Colonic mucosa (tissue), 4 donors: ENCODE measurements around the gene DNAJC27. TPM values are rescaled to one million over a fixed set of nuclear protein-coding genes. Genes with fewer than 3 reads are reported as not detected.

Experiments used
- DNase-seq: peaks from one replicate; pipeline ENCODE4 v3.0.0-alpha.2; 2020
- H3K27ac ChIP-seq: fragments of 200-600 bp; one replicate; pipeline ENCODE4 v1.8.0; 2021
- H3K27me3 ChIP-seq: fragments of 200-600 bp; one replicate; pipeline ENCODE4 v1.8.0; 2021
- H3K36me3 ChIP-seq: fragments of 200-600 bp; one replicate; pipeline ENCODE4 v1.8.0; 2021
- H3K4me1 ChIP-seq: fragments of 200-600 bp; one replicate; pipeline ENCODE4 v1.8.0; 2021; ENCODE audit warnings: mild to moderate bottlenecking
- H3K4me3 ChIP-seq: fragments of 200-600 bp; one replicate; pipeline ENCODE4 v1.8.0; 2021
- H3K9ac ChIP-seq, 2 donors: one replicate each; pipeline ENCODE4 v1.7.0; 2013; ENCODE audit warnings: control low read depth in 2 of 2, low read depth in 2 of 2, low read length in 2 of 2
- H3K9me3 ChIP-seq: fragments of 200-600 bp; one replicate; pipeline ENCODE4 v1.8.0; 2021
- intact Hi-C: fragments of 100-400 bp; cut with DNase I; formaldehyde crosslinking; loops from one replicate; pipeline ENCODE4 v1.14.1; 2022
- total RNA-seq, 2 donors: library from RNA; stranded (reverse); fragmentation: NEBNext Ultra II Directional in 1 of 2; extraction: Animal tissue kit (Norgen Biotek cat#: 25700) in 1 of 2; gene quantifications; one replicate each; pipeline ENCODE4 v1.2.1, GENCODE V29; 2021
- TF ChIP-seq, protein P1 (sequence below): fragments of 200-600 bp; IDR thresholded peaks from one replicate; pipeline ENCODE4 v1.8.0; 2022; ENCODE audit warnings: antibody characterized with exemption, mild to moderate bottlenecking
- donor health status: healthy.
- donor health status: DM: no; HTN: no; CAD: no.
- donor health status: DM: no; HTN: no; CAD: no.

Gene DNAJC27
- total RNA-seq, 2 donors from 2014 or later = 3.4 to 3.9 TPM

- no peak for DNase-seq
- intact Hi-C loops = no loop called here
- Histone ChIP-seq H3K27me3 (no peaks in the 10 kb centered on the region), H3K36me3 (no peaks in the 10 kb centered on the region), H3K9me3 (no peaks in the 10 kb centered on the region), H3K9ac (no peak overlapping the region), H3K4me3 (no peak overlapping the region), H3K4me1 (no peaks in the 10 kb centered on the region), H3K27ac (no peak overlapping the region)
- TF ChIP-seq, protein P1, sequence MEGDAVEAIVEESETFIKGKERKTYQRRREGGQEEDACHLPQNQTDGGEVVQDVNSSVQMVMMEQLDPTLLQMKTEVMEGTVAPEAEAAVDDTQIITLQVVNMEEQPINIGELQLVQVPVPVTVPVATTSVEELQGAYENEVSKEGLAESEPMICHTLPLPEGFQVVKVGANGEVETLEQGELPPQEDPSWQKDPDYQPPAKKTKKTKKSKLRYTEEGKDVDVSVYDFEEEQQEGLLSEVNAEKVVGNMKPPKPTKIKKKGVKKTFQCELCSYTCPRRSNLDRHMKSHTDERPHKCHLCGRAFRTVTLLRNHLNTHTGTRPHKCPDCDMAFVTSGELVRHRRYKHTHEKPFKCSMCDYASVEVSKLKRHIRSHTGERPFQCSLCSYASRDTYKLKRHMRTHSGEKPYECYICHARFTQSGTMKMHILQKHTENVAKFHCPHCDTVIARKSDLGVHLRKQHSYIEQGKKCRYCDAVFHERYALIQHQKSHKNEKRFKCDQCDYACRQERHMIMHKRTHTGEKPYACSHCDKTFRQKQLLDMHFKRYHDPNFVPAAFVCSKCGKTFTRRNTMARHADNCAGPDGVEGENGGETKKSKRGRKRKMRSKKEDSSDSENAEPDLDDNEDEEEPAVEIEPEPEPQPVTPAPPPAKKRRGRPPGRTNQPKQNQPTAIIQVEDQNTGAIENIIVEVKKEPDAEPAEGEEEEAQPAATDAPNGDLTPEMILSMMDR = no peak
These were observed 36.6 kb downstream of the DNAJC27 start for GRCh38 chr2:24935145-24935544.

- no peaks in the 10 kb centered on the region for H3K36me3 ChIP-seq
- DNase-seq = no peak
- no peak overlapping the region for H3K4me3 ChIP-seq
- no peaks in the 10 kb centered on the region for H3K9me3 ChIP-seq
- H3K9ac ChIP-seq = no peak overlapping the region
- intact Hi-C loops = no loop called here
- H3K27me3 ChIP-seq = no peaks in the 10 kb centered on the region
- TF ChIP-seq, protein P1 = no peak
- no peaks in the 10 kb centered on the region for H3K4me1 ChIP-seq
- H3K27ac ChIP-seq = no peak overlapping the region
These were observed 39.0 kb downstream of the DNAJC27 start for GRCh38 chr2:24932715-24933114.

DNA sequence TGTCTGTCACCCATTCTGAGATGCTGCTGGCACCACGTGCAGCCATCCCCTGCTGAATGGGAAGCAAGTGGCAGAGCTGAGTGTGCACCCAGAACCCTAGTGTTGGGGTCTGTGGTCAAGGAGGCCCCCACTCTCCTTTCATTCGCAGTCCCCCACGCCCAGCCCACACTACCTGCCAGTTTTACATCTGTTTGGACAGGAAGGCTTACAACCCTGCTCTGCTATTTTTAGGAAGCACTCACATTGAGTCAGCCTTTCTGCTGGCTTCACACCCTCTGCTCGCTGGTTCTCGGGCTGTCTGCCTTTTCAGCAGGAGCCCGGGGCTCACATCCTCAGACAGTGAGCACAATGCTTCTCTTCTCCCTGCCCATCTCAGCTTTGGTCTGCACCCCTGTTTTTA, 41.0 kb downstream of the DNAJC27 start:
- DNase-seq = no peak
- no peaks in the 10 kb centered on the region for H3K27me3 ChIP-seq
- H3K27ac ChIP-seq = no peak overlapping the region
- TF ChIP-seq, protein P1 = no peak
- intact Hi-C loops = no loop called here
- no peaks in the 10 kb centered on the region for H3K4me1 ChIP-seq
- H3K36me3 ChIP-seq = no peaks in the 10 kb centered on the region
- no peak overlapping the region for H3K4me3 ChIP-seq
- H3K9me3 ChIP-seq = no peaks in the 10 kb centered on the region
- no peak overlapping the region for H3K9ac ChIP-seq

GRCh38 chr2:24929230-24929629, 42.5 kb downstream of the DNAJC27 start:
- no peak overlapping the region for H3K4me3 ChIP-seq
- no peaks in the 10 kb centered on the region for H3K36me3 ChIP-seq
- no peaks in the 10 kb centered on the region for H3K9me3 ChIP-seq
- no peaks in the 10 kb centered on the region for H3K4me1 ChIP-seq
- H3K27ac ChIP-seq = no peak overlapping the region
- H3K27me3 ChIP-seq = no peaks in the 10 kb centered on the region
- DNase-seq = no peak
- TF ChIP-seq, protein P1 = no peak
- intact Hi-C loops = no loop called here
- H3K9ac ChIP-seq = no peak overlapping the region

DNA sequence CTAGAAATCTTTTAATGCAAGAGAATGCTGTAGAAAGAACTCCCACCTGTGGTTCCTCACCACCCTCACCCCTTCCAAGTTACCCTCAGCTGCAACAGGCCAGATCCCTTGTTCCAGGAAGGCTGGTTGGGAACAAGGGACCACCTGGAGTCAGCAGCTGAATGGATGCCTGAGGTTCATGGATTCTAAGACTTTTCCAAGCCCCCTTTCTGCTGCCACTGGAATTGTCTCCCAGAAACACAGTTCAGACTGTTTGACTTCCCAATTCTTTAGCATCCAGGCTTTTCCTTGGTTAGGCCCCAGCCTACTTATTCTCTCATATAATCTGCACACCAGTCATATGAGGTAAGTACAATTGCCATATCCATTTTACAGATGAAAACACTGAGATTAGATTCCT, 43.7 kb downstream of the DNAJC27 start:
- H3K4me1 ChIP-seq = no peaks in the 10 kb centered on the region
- TF ChIP-seq, protein P1 = no peak
- H3K27me3 ChIP-seq = no peaks in the 10 kb centered on the region
- no peak overlapping the region for H3K9ac ChIP-seq
- no peak overlapping the region for H3K27ac ChIP-seq
- H3K4me3 ChIP-seq = no peak overlapping the region
- no peak for DNase-seq
- H3K9me3 ChIP-seq = no peaks in the 10 kb centered on the region
- H3K36me3 ChIP-seq = no peaks in the 10 kb centered on the region
- intact Hi-C loops = no loop called here
